GM06990 (cell line): Measurements from ENCODE around the gene LENG9.

Experiments
- DNase-seq: peaks from one replicate; pipeline ENCODE4 v3.0.0-alpha.2; 2011; ENCODE audit not compliant: insufficient read length; ENCODE audit errors: extremely low read depth
- H3K27me3 ChIP-seq: replicated peaks from 2 replicates; pipeline ENCODE4 v1.6.0; 2011; ENCODE audit warnings: low read length; ENCODE audit not compliant: control insufficient read depth, insufficient read depth
- H3K36me3 ChIP-seq: 2 replicates; pipeline ENCODE4 v1.5.1; 2011; ENCODE audit warnings: low read length; ENCODE audit not compliant: control insufficient read depth, insufficient read depth
- H3K4me3 ChIP-seq: replicated peaks from 2 replicates; pipeline ENCODE4 v1.5.1; 2011; ENCODE audit warnings: low read depth, mild to moderate bottlenecking, control low read depth, low read length
- CTCF ChIP-seq: IDR thresholded peaks from 2 replicates; pipeline ENCODE4 v1.5.1; 2011; ENCODE audit warnings: low read length, control low read depth, mild to moderate bottlenecking, inconsistent platforms; ENCODE audit not compliant: insufficient read depth, poor library complexity, severe bottlenecking

LENG9 gene

GRCh38 chr19:54431255-54431838, 32.2 kb downstream of the LENG9 start:
- no peaks in the 10 kb centered on the region for H3K27me3 ChIP-seq
- H3K4me3 ChIP-seq = no peak overlapping the region
- no peaks in the 10 kb centered on the region for H3K36me3 ChIP-seq
- no peak for TF ChIP-seq CTCF
- DNase-seq = no peak

DNA sequence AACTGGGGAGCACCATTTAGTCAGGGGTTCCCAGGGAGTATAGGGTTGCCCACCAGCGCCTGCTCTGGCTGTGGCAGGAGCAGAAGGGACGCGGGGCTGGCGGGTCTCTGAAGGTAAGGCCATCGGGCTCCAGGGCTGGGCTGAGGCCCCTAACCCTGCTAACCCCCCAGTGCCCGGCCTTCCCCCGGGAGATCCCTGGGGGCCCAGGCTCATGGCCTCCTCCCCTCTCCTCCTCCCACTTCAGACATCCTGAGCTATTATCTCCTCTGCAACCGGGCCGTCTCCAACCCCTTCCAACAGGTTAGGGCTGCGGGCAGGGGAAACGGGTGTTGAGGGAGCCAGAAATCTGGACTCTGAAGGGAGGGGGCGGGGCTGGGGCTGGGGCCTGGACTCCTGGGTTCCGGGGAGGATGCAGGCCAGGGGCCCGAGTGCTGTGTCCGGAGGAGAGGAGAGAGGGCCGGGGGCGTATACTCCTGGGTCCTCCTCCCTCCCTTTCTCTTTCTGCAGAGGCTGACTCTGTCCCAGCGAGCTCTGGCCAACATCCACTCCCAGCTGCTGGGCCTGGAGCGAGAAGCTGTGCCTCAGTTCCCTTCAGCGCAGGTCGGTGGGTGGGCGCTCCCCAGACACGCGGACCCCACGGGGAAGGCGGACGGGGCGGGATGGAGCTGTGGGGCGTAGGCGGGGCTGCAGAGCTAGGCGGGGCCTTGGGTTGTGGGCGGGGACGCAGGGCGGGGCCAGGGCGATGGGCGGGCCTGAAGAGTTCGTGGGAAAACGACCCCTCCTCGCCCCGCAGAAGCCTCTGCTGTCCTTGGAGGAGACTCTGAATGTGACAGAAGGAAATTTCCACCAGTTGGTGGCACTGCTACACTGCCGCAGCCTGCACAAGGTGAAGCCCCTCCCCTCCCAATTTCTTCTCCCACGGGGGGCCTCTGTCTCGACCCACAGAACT, 33.0 kb downstream of the LENG9 start:
- DNase-seq = no peak
- H3K4me3 ChIP-seq = peak overlapping the region; percentile 22; the same call in 1 of the 2 replicates
- H3K36me3 ChIP-seq = no peaks in the 10 kb centered on the region
- no peaks in the 10 kb centered on the region for H3K27me3 ChIP-seq
- no peak for TF ChIP-seq CTCF

DNA sequence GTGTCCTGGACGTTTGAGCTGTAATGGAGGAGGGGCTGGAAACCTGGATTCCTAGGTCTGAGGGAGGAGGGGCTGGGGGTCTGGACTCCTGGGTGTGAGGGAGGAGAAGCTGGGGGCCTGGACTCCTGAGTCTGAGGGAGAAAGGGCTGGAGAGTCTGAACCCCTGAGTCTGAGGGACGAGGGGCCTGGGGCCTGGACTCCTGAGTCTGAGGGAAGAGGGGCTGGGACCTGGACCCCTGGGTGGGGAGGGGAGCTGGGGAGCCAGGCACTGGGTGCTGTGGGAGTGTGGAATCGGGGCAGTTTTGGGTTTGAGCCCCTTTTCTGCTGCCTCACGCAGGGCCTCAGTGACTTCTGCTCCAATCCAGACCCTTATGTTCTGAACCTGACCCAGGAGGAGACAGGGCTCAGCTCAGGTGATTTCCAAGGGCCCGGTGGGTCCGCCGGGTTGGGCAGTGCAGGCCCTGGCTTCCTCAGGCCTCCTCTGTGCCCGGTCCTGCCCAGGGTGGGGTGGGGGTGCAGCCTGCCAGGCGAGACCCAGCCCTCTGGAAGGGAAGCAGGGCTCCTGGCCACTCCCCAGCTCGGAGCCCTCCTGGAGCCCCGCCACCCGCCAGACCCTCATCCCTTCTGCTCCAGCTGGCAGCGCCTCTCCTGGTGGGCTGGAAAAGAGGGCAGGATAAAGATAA, 33.9 kb downstream of the LENG9 start:
- no peaks in the 10 kb centered on the region for H3K36me3 ChIP-seq
- no peak overlapping the region for H3K4me3 ChIP-seq
- H3K27me3 ChIP-seq = no peaks in the 10 kb centered on the region
- DNase-seq = no peak
- no peak for TF ChIP-seq CTCF

DNA sequence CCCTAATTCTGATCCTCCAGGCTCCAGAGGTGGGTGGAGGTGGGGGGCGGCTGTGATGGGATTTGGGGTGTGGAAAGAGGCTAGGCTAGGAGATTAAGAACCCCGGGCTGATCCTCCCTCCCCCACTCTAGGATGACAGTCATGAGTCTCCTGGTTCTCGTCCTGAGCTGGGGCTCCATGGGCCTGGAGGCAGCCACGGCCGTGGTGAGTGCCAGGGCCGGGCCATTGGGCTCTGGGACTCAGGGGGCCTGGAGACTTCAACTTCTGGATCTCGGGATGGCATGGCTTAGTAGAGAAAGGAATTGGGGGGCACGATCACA, 34.4 kb downstream of the LENG9 start:
- DNase-seq = no peak
- Histone ChIP-seq H3K4me3 (no peak overlapping the region), H3K27me3 (no peaks in the 10 kb centered on the region), H3K36me3 (no peaks in the 10 kb centered on the region)
- no peak for TF ChIP-seq CTCF

DNA sequence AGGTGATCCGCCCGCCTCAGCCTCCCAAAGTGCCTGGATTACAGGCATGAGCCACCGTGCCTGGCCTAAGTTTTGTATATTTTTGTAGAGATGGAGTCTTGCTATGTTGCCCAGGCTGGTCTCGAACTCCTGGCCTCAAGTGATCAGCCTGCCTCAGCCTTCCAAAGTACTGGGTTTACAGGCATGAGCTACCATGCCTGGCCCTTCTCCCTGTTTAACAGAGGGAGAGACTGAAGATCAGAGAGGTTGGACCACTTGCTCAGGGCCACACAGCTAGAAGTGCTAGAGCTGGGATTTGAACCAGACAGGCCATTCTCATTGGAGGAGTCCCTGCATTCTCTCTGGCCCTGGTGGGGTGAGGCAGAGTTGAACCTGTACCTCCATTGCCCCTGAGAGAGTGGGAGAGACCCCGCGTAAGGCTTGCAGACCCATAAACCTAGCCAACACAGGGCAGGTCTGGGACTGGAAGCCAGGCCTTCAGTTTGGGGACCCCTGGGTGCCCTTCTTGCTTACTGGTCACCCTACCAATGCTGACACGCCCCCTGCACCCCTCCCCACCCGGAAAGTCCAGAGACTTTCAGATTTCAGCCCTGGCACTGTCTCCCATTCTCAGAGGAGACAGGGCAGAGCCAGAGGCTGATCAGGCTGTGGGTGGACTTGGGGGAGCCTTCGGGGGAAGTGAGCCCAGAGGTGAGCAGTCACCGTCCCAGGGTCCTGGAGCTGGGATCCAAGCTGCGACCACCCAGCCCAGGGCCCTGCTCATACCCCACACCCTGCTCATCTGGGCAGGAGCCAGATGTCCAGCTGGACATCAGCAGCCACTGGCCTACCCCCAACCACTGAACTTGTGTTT, 35.0 kb downstream of the LENG9 start:
- no peaks in the 10 kb centered on the region for H3K36me3 ChIP-seq
- no peak for DNase-seq
- no peak for TF ChIP-seq CTCF
- no peak overlapping the region for H3K4me3 ChIP-seq
- no peaks in the 10 kb centered on the region for H3K27me3 ChIP-seq
